Omental fat pad (tissue), 4 donors: ENCODE data around the gene AMDHD1. TPM values are rescaled to one million over a fixed set of nuclear protein-coding genes. Genes with fewer than 3 reads are reported as not detected.

Experiments used
- ATAC-seq: fragments of 150-250 bp; one replicate; pipeline ENCODE4 v1.9.1; 2016; ENCODE audit warnings: mild to moderate bottlenecking, moderate library complexity; ENCODE audit not compliant: low FRiP score
- DNase-seq: peaks from one replicate; pipeline ENCODE4 v3.0.0-alpha.2; 2019; ENCODE audit warnings: low spot score
- total RNA-seq, 4 donors: library from RNA; depleted of rRNA; stranded (reverse); fragments of >200 nt; gene quantifications; one replicate each; pipeline ENCODE4 v1.1.0, GENCODE V29; 2016
- TF ChIP-seq, protein P1 (sequence below), 3 donors: fragments of 450-650 bp; IDR thresholded peaks; one replicate each; pipeline ENCODE4 v1.5.1; 2016 to 2017; ENCODE audit warnings: antibody characterized with exemption in 3 of 3, mild to moderate bottlenecking in 3 of 3, moderate library complexity in 2 of 3

AMDHD1 gene
- total RNA-seq, 4 donors from 2014 or later = 0.69 to 3.2 (median 1.4) TPM

DNA sequence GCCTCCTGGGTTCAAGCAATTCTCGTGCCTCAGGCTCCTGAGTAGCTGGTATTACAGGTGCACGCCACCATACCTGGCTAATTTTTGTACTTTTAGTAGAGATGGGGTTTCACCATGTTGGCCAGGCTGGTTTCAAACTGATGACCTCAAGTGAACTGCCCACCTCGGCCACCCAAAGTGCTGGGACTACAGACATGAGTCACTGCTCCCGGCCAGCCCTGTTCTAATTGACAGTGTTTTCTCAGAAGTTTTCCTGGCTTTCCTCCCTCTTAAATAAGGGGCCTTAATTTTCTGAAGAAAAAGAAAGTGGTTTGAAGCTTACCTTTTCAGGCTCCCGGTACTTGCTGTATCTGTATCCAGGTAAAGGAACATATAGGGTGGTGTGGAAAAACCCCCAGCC lies 51.3 kb downstream of the AMDHD1 start:
- ATAC-seq (no peak), DNase-seq (no peak)
- TF ChIP-seq, protein P1, sequence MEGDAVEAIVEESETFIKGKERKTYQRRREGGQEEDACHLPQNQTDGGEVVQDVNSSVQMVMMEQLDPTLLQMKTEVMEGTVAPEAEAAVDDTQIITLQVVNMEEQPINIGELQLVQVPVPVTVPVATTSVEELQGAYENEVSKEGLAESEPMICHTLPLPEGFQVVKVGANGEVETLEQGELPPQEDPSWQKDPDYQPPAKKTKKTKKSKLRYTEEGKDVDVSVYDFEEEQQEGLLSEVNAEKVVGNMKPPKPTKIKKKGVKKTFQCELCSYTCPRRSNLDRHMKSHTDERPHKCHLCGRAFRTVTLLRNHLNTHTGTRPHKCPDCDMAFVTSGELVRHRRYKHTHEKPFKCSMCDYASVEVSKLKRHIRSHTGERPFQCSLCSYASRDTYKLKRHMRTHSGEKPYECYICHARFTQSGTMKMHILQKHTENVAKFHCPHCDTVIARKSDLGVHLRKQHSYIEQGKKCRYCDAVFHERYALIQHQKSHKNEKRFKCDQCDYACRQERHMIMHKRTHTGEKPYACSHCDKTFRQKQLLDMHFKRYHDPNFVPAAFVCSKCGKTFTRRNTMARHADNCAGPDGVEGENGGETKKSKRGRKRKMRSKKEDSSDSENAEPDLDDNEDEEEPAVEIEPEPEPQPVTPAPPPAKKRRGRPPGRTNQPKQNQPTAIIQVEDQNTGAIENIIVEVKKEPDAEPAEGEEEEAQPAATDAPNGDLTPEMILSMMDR (IDR thresholded peaks at IDR 0.05) = no peak

DNA sequence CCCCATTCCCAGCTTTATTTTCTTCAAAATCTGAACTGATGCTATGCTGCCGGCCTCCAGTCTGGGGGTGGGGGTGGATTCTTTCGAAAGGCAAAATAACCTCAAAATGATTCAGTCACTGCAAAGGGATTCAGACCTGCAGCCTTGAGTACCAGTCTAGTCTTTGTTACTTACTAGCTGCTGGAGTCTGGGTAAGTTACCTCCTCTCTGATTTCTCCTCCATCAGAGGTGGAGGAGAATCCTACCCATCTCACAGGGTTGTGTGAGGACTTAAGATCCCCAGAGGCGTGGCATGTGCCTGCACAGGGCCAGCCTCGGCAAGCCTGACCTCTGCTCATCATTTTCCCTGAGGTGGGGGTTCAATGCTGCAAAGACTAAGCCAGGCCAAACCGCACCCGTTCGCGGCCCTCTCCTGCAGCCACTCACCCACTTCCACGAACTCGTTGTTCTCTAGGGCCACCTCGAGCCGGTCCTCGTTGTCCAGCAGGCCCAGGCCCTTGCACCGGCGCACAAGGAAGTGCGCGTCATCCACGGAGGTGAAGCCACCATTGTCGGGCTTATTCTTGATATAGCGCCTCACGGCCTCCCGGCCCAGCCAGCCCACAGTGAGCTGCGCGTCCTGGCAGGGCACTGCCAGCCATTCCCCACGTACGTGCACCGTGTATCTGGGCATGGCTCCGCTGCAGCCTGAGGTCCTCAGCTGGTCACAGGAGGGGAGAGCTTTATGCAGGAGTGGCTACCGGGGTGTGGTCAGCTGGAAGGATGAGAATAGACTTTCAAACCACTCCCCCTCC lies 52.3 kb downstream of the AMDHD1 start:
- DNase-seq (no peak), ATAC-seq (no peak)
- TF ChIP-seq, protein P1 (IDR thresholded peaks at IDR 0.05) = no peak

DNA sequence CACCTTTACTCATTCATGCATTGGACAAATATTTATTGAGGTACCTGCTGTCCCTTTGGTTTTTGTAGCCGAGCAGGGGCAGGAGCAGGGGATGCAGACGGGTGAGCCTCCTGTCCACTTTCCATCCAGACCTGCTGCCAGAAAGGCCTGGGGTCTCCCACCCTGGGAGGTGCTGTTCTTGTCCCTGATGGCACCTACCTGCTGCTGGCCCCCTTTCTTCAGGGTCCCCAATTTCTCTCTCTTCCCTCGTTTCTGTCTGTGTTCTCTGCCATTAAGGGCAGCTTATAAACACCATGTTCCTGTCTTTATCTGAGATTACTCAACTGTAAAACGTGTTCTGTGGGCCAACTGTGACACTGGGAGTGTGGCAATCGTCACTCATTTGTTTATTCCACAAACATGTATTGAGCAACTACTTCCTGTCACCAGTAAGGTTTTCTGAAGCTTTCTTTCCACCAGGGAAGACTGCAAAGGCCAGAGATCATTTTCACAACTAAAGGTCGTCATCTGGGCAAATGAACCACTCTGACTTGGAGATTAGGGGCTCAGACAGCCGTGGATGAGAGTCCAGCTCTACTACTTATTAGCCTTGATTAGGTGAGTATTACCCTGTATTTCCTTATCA lies 53.0 kb downstream of the AMDHD1 start, which contains the start of gene HAL:
Gene HAL, minus strand, starts transcription at position 311 of the 625 bp plus-strand sequence. CDS start 434 bp downstream, outside the sequence.
- TF ChIP-seq, protein P1 (IDR thresholded peaks at IDR 0.05) = no peak
- ATAC-seq (no peak), DNase-seq (no peak)

DNA sequence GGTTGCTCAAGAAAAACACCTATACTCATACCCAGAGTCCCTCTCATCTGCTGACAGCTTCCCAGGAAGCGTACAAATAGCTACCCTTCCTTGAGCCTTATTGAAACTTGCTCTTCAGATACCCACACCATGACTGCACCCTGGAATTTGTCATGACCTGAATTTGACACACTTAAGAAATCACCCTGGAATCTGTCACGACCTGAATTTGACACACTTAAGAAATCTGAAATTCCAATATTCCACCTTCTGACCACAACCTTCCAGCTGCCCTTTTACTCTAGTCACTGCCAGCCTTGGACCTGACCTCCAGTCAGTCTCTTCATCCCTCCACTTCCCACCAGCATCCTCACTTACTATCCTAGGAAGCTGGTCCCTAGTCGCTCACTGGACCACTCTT lies 54.1 kb downstream of the AMDHD1 start:
- TF ChIP-seq, protein P1 (IDR thresholded peaks at IDR 0.05) = no peak
- DNase-seq (no peak), ATAC-seq (no peak)

DNA sequence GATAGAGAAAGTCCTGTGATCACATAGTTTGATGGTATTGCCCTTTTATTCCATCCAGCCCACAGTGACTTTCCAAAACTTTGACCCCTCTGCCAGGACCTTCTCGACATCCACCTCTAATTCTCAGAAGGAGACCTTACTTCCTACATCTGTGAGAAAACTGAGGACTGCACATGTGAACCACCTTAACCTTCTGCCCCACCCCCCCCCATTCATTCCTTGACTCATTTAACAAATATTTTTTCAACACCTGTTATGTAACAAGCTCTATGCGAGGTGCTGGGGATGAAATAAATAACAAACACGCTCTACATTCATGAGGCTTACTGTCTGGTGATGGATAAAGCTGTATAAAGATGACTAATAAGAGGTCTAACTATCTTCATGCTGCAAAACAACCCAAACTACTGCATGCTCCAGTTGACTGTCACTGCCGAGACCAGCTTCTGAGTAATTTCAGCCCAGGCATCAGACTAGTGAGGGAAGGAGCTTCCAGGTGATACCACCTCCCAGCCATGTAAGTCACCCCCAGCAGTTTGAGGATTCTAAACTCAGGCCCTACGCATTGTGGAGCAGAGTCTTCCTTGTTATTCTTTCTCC lies 54.9 kb downstream of the AMDHD1 start:
- TF ChIP-seq, protein P1 (IDR thresholded peaks at IDR 0.05) = no peak
- ATAC-seq (no peak), DNase-seq (no peak)

DNA sequence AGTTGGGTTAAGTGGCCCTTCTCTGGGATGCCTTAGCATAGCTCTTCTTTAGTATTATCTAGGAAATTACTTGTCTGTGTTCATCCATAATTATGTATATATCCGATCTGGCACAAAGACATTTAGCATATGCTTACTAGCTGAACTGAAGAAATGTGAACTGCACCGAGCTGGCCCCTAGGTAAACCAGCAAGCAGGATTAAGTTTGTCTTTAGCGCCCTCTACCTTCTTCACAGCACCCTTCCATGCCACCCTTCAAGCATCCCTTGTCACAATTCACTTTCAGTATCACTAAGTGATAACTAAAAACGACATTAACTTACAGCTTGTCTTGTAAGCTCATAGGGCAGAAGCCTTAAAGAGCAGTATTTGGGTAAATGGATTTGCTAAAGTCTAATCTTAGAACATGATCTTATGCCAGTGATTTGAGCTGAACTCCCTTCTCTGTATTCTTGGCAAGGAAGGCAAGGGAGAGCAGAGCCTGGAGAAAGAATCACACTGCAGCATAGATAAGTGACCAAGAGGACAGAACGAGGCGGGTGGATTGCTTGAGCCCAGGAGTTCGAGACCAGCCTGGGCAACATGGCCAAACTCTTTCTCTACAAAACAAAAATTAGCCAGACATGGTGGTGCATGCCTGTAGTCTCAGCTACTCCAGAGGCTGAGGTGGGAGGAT lies 55.6 kb downstream of the AMDHD1 start:
- no peak for DNase-seq
- peak; percentile 61 for ATAC-seq

More for the DNA sequence above, 55.6 kb downstream of the AMDHD1 start:
- TF ChIP-seq, protein P1 (IDR thresholded peaks at IDR 0.05) = no peak
